Mononuclear cell (primary cell): ENCODE measurements around the gene P2RY13. TPM values are rescaled to one million over a fixed set of nuclear protein-coding genes. Genes with fewer than 3 reads are reported as not detected.

ENCODE experiments used
- H3K27me3 ChIP-seq: 2 replicates; pipeline ENCODE4 v1.6.0; 2011; ENCODE audit warnings: low read length, control low read depth; ENCODE audit not compliant: insufficient read depth
- H3K4me1 ChIP-seq: 2 replicates; pipeline ENCODE4 v1.5.1; 2011; ENCODE audit warnings: mild to moderate bottlenecking, low read length, control low read depth; ENCODE audit not compliant: insufficient read depth
- H3K4me3 ChIP-seq: 2 replicates; pipeline ENCODE4 v1.5.1; 2011; ENCODE audit warnings: mild to moderate bottlenecking, low read length, moderate library complexity
- H3K9me3 ChIP-seq: 2 replicates; pipeline ENCODE4 v1.5.1; 2011; ENCODE audit warnings: low read depth, mild to moderate bottlenecking, control low read depth, low read length
- total RNA-seq: library from RNA; depleted of rRNA; stranded (reverse); fragments of >200 nt; gene quantifications from one replicate; pipeline ENCODE4 v1.2.3, GENCODE V29; 2012

Gene P2RY13
- total RNA-seq, 1 donor = 14.9 TPM

DNA sequence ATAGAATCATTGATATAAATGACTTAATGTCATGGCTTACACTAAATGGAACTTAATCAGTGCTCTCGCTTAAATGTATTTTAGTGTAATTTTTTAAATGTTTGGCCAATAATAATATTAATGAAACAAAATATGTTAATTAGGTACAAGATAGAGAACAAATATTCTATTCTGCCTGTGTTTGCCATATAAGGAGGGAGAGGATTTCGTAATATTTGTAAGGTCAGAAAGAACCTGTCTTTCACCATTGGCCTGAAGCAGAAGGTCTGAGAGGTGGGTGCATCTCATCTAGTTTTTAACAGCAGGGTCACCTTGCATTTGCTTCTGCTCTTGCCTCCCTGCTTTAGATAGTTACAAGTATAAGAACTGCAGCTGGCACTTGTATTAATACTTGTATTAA lies 15.2 kb downstream of the P2RY13 start:
- no peak overlapping the region for H3K4me3 ChIP-seq
- peaks cover 11% of the 10 kb centered on the region for H3K4me1 ChIP-seq
- H3K9me3 ChIP-seq = no peaks in the 10 kb centered on the region
- no peaks in the 10 kb centered on the region for H3K27me3 ChIP-seq

DNA sequence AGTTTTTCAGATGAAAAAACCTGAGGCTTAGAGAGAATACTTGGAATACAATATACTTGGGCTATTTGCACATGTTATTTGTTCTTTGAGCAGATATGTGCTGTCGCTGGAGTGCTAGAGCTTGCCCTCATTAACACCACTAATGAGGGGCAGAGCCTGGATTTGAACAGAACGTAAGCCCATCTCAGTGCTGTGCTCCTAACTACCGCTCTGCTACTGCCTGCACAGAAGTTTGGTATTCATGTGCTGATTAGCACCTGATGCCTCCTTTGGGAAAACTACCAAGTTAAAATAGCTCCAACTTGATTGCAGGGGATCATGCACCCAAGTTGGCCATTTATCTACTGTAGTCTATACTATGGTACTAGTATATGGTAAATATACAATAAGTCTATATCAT lies 16.4 kb downstream of the P2RY13 start:
- no peaks in the 10 kb centered on the region for H3K27me3 ChIP-seq
- H3K9me3 ChIP-seq = no peaks in the 10 kb centered on the region
- H3K4me1 ChIP-seq = no peaks in the 10 kb centered on the region
- no peak overlapping the region for H3K4me3 ChIP-seq

DNA sequence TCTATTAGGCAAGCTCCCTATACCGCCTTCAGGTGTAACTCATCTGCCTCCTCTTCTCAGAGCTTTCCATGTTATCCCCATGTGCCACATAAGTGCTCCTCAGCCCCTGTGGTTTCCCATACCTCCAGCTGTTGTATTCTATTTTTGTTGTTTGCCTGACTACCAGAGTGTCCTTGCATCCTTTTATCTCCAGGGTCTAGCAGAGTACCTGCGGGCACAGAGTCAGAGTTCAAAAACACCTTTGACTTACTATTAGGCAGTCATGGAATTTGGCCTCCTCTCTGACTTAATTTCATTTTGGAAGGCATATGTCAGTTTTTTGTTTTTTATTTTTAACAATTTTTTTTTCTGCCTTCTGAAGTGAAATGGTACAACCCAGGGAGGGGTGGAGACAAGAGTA lies 19.8 kb downstream of the P2RY13 start:
- no peaks in the 10 kb centered on the region for H3K9me3 ChIP-seq
- H3K27me3 ChIP-seq = no peaks in the 10 kb centered on the region
- H3K4me3 ChIP-seq = no peak overlapping the region
- H3K4me1 ChIP-seq = no peaks in the 10 kb centered on the region

DNA sequence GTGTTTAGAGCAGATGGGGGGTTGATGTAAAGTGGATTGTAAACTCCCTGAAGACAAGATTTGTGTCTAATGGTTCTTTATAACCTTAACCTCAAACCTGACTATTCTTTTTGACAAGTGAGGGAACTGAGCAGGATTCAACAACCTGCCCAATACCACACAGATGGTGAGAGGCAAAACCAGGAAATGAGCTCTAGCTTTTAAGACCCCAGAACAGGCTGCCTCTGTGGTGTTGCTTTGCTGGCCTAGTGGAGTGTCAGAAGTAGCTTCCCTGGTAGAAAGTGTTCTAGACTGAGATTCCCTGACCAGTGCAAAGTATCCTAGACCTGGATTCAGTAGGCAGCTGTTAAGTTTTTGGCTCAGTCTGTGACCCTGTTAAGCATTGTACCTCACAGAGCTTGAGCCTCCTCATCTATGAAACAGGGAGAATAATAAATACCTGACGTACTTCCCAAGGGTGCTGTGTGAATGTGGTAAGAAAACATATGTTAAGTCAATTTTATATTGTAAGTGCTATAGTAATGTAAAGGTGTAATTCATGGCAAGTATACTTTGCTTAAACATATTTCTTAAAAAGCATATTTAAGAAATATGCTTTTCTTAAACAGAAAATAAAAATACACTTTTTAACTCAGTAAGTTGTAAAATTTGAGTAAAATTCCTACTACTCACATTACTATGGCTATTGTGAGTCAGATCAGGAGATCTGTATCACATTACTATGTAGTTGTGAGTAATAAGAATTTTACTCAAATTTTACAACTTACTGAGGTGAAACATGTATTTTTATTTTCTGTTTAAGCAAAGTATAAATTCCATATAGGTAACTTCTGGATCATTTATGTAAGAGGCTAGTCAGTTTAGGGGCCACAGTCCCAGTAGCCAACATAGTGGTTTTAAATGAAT lies 21.5 kb downstream of the P2RY13 start:
- Histone ChIP-seq H3K27me3 (no peaks in the 10 kb centered on the region), H3K4me1 (no peaks in the 10 kb centered on the region), H3K9me3 (no peaks in the 10 kb centered on the region), H3K4me3 (no peak overlapping the region)

GRCh38 chr3:151307131-151307530 lies 22.2 kb downstream of the P2RY13 start:
- no peak overlapping the region for H3K4me3 ChIP-seq
- no peaks in the 10 kb centered on the region for H3K4me1 ChIP-seq
- no peaks in the 10 kb centered on the region for H3K9me3 ChIP-seq
- no peaks in the 10 kb centered on the region for H3K27me3 ChIP-seq

GRCh38 chr3:151306168-151306810 lies 23.1 kb downstream of the P2RY13 start:
- Histone ChIP-seq H3K4me1 (no peaks in the 10 kb centered on the region), H3K4me3 (no peak overlapping the region), H3K27me3 (no peaks in the 10 kb centered on the region), H3K9me3 (no peaks in the 10 kb centered on the region)

- Histone ChIP-seq H3K4me1 (no peaks in the 10 kb centered on the region), H3K27me3 (no peaks in the 10 kb centered on the region), H3K9me3 (no peaks in the 10 kb centered on the region), H3K4me3 (no peak overlapping the region)
Measured at GRCh38 chr3:151305775-151306151, 23.6 kb downstream of the P2RY13 start.

DNA sequence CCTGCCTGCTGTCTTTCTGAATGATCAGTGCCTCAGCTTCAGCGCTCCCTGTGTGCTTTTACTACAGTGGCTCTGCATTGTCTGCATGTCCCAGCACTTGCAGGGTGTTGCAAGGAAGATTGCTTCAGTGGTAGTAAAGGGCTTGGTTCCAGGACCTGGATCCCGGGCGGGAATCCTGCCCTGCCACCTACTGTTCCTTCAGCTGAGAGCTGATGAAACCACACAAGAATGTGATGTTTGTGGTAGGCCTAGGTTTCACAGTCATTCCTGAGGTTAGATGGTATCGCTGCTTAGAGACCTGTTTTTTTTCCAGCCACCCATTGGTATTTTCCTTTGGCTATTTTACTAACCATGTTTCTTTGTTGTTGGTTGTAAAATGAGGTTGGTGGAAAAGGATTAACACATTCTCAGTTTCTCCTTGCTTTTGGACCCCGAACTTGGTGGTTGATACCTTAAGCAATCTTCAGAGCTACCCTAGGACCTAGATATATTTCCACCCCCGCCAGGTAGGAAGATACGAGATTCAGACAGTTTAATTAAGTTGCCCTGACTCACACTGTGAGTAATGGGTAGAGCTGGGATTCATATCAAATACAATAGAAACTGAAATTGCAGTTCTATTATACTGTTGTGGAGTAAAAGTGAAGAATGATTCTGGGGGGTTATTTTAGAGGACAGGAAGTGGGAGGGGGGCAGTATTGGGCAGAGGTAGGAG lies 24.1 kb downstream of the P2RY13 start:
- no peaks in the 10 kb centered on the region for H3K27me3 ChIP-seq
- no peak overlapping the region for H3K4me3 ChIP-seq
- H3K4me1 ChIP-seq = no peaks in the 10 kb centered on the region
- no peaks in the 10 kb centered on the region for H3K9me3 ChIP-seq

DNA sequence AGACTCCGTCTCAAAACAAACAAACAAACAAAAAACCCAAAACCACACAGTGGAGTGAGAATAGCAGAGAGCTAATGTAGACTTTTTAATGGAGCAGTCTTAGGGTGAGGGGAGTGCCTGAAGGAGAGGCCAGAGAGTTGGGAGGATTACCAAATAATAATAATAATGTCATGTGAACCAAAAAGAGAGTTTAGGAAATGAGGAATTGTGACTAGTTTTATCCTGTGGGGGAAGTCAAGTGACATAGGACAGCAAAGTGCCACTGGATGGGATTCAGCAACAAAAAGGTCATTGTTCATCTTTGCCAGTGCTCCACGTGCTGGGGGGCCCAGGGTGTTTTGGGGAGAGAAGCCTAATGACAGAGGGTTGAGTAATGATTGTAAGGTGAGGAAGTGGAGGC lies 25.6 kb downstream of the P2RY13 start:
- Histone ChIP-seq H3K4me1 (no peaks in the 10 kb centered on the region), H3K9me3 (no peaks in the 10 kb centered on the region), H3K27me3 (no peaks in the 10 kb centered on the region), H3K4me3 (no peak overlapping the region)

DNA sequence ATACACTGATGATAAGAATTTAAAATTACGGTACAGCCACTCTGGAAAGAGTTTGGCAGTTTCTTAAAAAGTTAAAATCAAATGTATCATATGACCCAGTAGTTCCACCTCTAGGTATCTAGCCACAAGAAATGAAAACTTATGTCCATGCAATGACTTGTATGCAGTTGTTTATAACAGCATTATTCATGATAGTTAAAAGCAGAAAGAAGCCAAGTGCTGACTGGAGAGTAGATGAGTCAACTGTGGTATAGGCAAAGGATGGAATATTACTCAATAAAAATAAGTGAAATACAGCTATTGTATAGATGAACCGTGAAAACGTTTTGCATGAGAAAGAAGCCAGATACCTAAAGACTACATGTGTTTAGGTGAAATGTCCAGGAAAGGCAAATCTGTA lies 27.6 kb downstream of the P2RY13 start:
- H3K27me3 ChIP-seq = no peaks in the 10 kb centered on the region
- H3K9me3 ChIP-seq = no peaks in the 10 kb centered on the region
- no peak overlapping the region for H3K4me3 ChIP-seq
- no peaks in the 10 kb centered on the region for H3K4me1 ChIP-seq

DNA sequence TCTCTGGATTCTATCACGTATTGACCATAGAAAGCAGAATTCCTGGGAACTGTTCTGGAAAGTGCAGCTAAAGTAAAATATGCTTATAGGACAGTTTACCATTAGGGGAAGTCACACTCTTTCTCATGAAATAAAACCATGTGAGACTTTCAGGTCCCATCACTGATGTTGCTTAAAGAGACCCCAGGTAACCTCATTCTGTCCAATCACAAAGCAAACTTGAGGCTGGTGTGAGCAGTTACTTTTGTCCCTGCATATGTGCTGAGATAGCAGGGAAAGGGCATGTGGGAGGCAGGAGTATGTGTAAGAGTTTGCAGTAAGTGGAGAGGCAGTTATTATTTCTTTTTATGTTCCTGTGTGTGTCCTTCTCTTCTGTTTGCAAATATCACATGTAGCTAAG lies 28.8 kb downstream of the P2RY13 start:
- Histone ChIP-seq H3K9me3 (no peaks in the 10 kb centered on the region), H3K4me1 (no peaks in the 10 kb centered on the region), H3K4me3 (no peak overlapping the region), H3K27me3 (no peaks in the 10 kb centered on the region)

DNA sequence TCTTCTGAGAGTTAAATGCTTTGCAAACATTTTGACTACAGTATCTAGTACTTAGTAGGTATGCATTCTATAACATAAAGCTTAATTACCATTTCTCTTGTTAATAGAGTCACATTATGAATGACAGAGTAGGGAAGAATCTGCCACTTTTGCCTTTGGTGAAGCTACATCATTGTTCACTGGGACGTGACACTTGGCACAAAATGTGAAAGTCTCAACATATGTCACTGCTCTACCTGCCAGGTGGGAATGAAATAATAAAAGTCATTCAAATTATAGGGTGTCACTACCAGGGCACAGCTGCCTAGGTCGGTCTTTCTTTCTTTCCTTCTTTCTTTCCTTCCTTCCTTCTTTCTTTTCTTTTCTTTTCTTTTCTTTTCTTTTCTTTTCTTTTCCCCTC lies 30.3 kb downstream of the P2RY13 start:
- Histone ChIP-seq H3K4me3 (no peak overlapping the region), H3K4me1 (no peaks in the 10 kb centered on the region), H3K27me3 (no peaks in the 10 kb centered on the region), H3K9me3 (no peaks in the 10 kb centered on the region)

- Histone ChIP-seq H3K9me3 (no peaks in the 10 kb centered on the region), H3K27me3 (no peaks in the 10 kb centered on the region), H3K4me3 (no peak overlapping the region), H3K4me1 (no peaks in the 10 kb centered on the region)
Measured at GRCh38 chr3:151297429-151297828, 31.9 kb downstream of the P2RY13 start.

- no peaks in the 10 kb centered on the region for H3K27me3 ChIP-seq
- H3K4me3 ChIP-seq = no peak overlapping the region
- no peaks in the 10 kb centered on the region for H3K9me3 ChIP-seq
- no peaks in the 10 kb centered on the region for H3K4me1 ChIP-seq
Measured at GRCh38 chr3:151296226-151296625, 33.1 kb downstream of the P2RY13 start.

DNA sequence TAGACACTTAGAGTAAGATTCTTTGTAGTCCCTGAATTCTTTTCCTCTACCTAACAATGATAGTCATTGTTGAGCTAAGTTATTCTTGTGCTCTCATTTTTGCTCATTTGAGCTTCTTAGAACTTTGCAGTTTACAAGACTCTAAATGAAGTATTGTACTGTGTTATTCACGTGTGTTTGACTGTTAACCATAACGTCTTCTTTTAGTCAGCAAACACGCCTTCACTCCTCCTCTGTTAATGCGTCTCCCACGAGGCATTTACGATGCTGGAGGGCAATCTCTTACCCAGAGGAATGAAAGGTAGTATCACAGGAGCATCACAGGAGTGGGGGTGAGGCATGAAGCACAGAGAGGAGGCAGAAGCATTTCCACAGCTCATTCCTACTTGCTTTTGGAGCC lies 36.2 kb downstream of the P2RY13 start:
- Histone ChIP-seq H3K4me3 (no peak overlapping the region), H3K9me3 (no peaks in the 10 kb centered on the region), H3K27me3 (no peaks in the 10 kb centered on the region), H3K4me1 (no peaks in the 10 kb centered on the region)
